Spleen (tissue), 11 donors: Measurements from ENCODE around the gene MANEAL. TPM values are rescaled to one million over a fixed set of nuclear protein-coding genes. Genes with fewer than 3 reads are reported as not detected.

Experiments used
- DNase-seq: peaks from one replicate; pipeline ENCODE4 v3.0.0-alpha.2; 2020
- H3K27ac ChIP-seq, 8 donors: fragments of 200-600 bp; sonication (generic) in 7 of 8; 1 replicate in 4 of 8; 2 replicates in 4 of 8; pipeline versions ENCODE4 v1.5.0 to v1.8.0; 2016 to 2021; ENCODE audit warnings: inconsistent platforms in 4 of 8, mild to moderate bottlenecking in 4 of 8, moderate library complexity in 1 of 8
- H3K27me3 ChIP-seq, 7 donors: fragments of 200-600 bp; sonication (generic) in 6 of 7; replicated peaks in 1 of 7; 1 replicate in 4 of 7; 2 replicates in 3 of 7; pipeline versions ENCODE4 v1.5.0 to v1.8.0; 2016 to 2021; ENCODE audit warnings: inconsistent platforms in 3 of 7, mild to moderate bottlenecking in 1 of 7
- H3K36me3 ChIP-seq, 6 donors: fragments of 200-600 bp; sonication (generic) in 5 of 6; 1 replicate in 4 of 6; 2 replicates in 2 of 6; pipeline versions ENCODE4 v1.5.0 to v1.8.0; 2016 to 2021; ENCODE audit warnings: inconsistent platforms in 2 of 6
- H3K4me1 ChIP-seq, 6 donors: fragments of 200-600 bp; sonication (generic) in 5 of 6; 1 replicate in 3 of 6; 2 replicates in 3 of 6; pipeline versions ENCODE4 v1.5.0 to v1.8.0; 2016 to 2021; ENCODE audit warnings: inconsistent platforms in 3 of 6
- H3K4me3 ChIP-seq, 8 donors: fragments of 200-600 bp; sonication (generic) in 7 of 8; 1 replicate in 4 of 8; 2 replicates in 4 of 8; pipeline versions ENCODE4 v1.5.0 to v1.8.0; 2016 to 2021; ENCODE audit warnings: inconsistent platforms in 4 of 8, mild to moderate bottlenecking in 4 of 8, moderate library complexity in 2 of 8
- H3K9me3 ChIP-seq, 8 donors: fragments of 200-600 bp; sonication (generic) in 7 of 8; 1 replicate in 4 of 8; 2 replicates in 4 of 8; pipeline versions ENCODE4 v1.5.0 to v1.8.0; 2016 to 2021; ENCODE audit warnings: inconsistent platforms in 4 of 8
- POLR2A ChIP-seq, 3 donors: fragments of 450-650 bp; IDR thresholded peaks; one replicate each; pipeline ENCODE4 v1.5.1; 2017; ENCODE audit warnings: antibody characterized with exemption in 3 of 3, mild to moderate bottlenecking in 1 of 3
- POLR2AphosphoS5 ChIP-seq, 3 donors: sonication (generic); formaldehyde crosslinking; IDR thresholded peaks; one replicate each; pipeline ENCODE4 v1.5.1; 2017; ENCODE audit warnings: antibody characterized with exemption in 3 of 3
- WGBS, 5 donors: extraction: QIAGEN DNeasy Blood & Tissue Kit in 3 of 5; methylation state at CpG; one replicate each; pipeline versions ENCODE4 v1.1.5 to v1.1.7; 2013 to 2018; 5-methylcytosine and 5-hydroxymethylcytosine counted together
- intact Hi-C: fragments of 100-400 bp; cut with DNase I; formaldehyde crosslinking; loops from one replicate; pipeline ENCODE4 v1.15.0; 2023; ENCODE audit warnings: low total_unique reads
- polyA plus RNA-seq, 3 donors: library from polyadenylated mRNA; stranded (reverse); fragments of 200-250 nt; gene quantifications; one replicate each; pipeline ENCODE4 v1.2.1, GENCODE V29; 2013
- total RNA-seq, 7 donors: library from RNA; depleted of rRNA in 3 of 7; stranded (reverse); fragments of >200 nt in 3 of 7; fragmentation: NEBNext Ultra II Directional in 4 of 7; extraction: Animal tissue kit (Norgen Biotek cat#: 25700) in 4 of 7; gene quantifications; one replicate each; pipeline versions ENCODE4 v1.1.0 to v1.2.1, GENCODE V29; 2016 to 2021
- TF ChIP-seq, protein P1 (sequence below), 11 experiments: fragments of 200-600 bp in 7 of 11; fragments of 450-650 bp in 4 of 11; sonication (generic) in 4 of 11; IDR thresholded peaks in 8 of 11; conservative IDR thresholded peaks in 3 of 11; 1 replicate in 7 of 11; 2 replicates in 4 of 11; pipeline versions ENCODE4 v1.4.0 to v1.8.0; 2016 to 2021; ENCODE audit warnings: antibody characterized with exemption in 11 of 11, inconsistent platforms in 4 of 11, mild to moderate bottlenecking in 1 of 11
- donor health status: healthy with polysubstance abuse.
- donor health status: DM: no; HTN: no; CAD: no; lungs with moderate emphysema.
- donor health status: DM: no; HTN: no; CAD: no.
- donor health status: Bipolar disorder and iron deficiency.
- donor health status: healthy.
- donor health status: DM: no; HTN: no; CAD: no.
- donor health status: DM: yes; HTN: yes; CAD: no.

Gene MANEAL
- total and polyA plus RNA-seq, 10 donors, result 1.4 to 9.2 (median 2.3) TPM

DNA sequence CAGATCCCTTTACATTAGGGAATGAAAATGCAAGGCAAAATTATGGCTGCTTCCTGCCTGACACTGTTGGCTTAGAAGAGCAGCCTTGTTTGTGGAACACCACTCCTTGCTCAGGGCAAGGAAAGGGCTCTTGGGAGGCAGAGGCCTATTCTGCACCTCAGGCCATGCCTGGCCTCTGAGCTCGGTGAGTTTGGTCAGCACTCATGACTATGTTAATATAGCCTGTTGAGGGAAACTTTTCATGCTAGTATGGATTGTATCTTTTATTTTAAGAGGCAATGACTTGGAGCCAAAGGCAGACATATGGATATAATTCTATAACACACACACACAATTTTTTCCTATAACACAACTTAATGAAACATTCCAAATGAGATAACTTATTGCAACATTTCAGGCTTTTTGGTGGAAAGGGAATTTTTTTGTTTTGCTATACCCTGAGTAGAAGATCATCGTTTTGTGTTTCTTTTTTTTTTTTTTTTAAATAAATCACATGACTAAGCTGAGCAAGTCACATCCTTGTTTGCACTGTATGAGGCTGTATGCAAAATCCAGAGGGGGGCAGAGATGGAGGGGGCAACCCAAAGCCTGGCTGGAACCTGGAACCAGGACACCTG lies 20.0 kb downstream of the MANEAL start:
- Histone ChIP-seq H3K4me3 (no peak overlapping the region), H3K4me1 (peaks cover 9 to 41% (median 24%) of the 10 kb centered on the region in 6 donors), H3K27ac (no peak overlapping the region), H3K9me3 (no peaks in the 10 kb centered on the region), H3K27me3 (no peaks in the 10 kb centered on the region), H3K36me3 (peaks cover 0 to 66% (median 35%) of the 10 kb centered on the region in 6 donors)
- intact Hi-C loops, result no loop called here
- no peak for DNase-seq
- TF ChIP-seq POLR2A (IDR thresholded peaks at IDR 0.05), result no peak
- TF ChIP-seq, protein P1, sequence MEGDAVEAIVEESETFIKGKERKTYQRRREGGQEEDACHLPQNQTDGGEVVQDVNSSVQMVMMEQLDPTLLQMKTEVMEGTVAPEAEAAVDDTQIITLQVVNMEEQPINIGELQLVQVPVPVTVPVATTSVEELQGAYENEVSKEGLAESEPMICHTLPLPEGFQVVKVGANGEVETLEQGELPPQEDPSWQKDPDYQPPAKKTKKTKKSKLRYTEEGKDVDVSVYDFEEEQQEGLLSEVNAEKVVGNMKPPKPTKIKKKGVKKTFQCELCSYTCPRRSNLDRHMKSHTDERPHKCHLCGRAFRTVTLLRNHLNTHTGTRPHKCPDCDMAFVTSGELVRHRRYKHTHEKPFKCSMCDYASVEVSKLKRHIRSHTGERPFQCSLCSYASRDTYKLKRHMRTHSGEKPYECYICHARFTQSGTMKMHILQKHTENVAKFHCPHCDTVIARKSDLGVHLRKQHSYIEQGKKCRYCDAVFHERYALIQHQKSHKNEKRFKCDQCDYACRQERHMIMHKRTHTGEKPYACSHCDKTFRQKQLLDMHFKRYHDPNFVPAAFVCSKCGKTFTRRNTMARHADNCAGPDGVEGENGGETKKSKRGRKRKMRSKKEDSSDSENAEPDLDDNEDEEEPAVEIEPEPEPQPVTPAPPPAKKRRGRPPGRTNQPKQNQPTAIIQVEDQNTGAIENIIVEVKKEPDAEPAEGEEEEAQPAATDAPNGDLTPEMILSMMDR (IDR thresholded peaks at IDR 0.05 in 8 of 11, conservative IDR thresholded peaks at IDR 0.05 in 3 of 11), result no peak
- 84 to 92% (median 88%) methylated on average over 2 of the region's 2 CpGs for WGBS, 5 donors

DNA sequence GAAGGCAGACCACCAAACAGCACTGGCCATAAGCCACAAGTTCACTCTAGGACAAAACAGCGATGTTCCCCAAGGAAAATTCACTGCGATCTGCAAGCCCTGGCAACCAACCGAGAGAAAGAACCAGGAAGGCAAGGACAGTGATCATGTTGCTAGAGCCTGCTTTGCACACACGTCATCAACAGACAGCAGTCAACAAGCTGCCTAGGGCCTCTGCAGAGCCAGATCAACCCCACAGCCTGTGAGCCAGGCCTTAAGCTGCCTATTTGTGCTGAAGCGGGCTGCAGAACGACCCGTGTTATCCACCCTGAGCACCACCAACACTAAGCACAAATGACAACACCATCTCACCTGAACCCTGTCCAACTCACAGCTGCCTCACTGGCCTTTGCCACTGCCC lies 20.6 kb downstream of the MANEAL start:
- Histone ChIP-seq H3K4me1 (peaks cover 3 to 39% (median 18%) of the 10 kb centered on the region in 6 donors), H3K36me3 (peaks cover 0 to 72% (median 39%) of the 10 kb centered on the region in 6 donors), H3K9me3 (no peaks in the 10 kb centered on the region), H3K27me3 (no peaks in the 10 kb centered on the region), H3K4me3 (no peak overlapping the region), H3K27ac (no peak overlapping the region)
- 91 to 97% (median 96%) methylated on average over 7 of the region's 7 CpGs for whole genome bisulfite sequencing, 5 donors
- intact Hi-C loops, result no loop called here
- no peak for DNase-seq
- no peak for TF ChIP-seq POLR2AphosphoS5 (IDR thresholded peaks at IDR 0.05)
- TF ChIP-seq, protein P1 (IDR thresholded peaks at IDR 0.05 in 8 of 11, conservative IDR thresholded peaks at IDR 0.05 in 3 of 11), result no peak
- no peak for TF ChIP-seq POLR2A (IDR thresholded peaks at IDR 0.05)

DNA sequence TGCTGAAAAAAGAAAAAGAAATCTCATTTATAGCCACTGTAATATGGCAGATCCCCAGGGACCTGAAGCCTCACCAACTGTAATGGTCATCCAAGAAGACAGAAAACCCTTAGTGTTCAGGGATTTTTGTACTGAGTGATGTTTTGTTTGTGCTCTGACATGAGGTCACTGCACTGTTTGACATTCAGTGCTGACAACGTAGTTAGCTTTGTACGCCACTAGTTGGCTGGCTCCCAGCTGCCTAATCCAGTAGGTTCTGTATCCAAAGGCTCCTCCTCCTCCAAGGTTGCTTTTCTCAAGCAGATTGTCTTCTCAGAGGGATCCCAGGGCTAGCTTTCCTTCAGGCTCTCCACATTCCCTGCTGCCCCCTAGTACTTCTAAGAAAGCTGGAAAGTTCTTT lies 23.8 kb downstream of the MANEAL start:
- no peak overlapping the region for H3K27ac ChIP-seq
- H3K4me1 ChIP-seq, result peaks cover 0 to 23% (median 2%) of the 10 kb centered on the region in 6 donors
- no peak overlapping the region for H3K4me3 ChIP-seq
- no peaks in the 10 kb centered on the region for H3K27me3 ChIP-seq
- TF ChIP-seq POLR2AphosphoS5 (IDR thresholded peaks at IDR 0.05), result no peak
- no peak for TF ChIP-seq POLR2A (IDR thresholded peaks at IDR 0.05)
- TF ChIP-seq, protein P1 (IDR thresholded peaks at IDR 0.05 in 8 of 11, conservative IDR thresholded peaks at IDR 0.05 in 3 of 11), result no peak
- DNase-seq, result no peak
- peaks cover 0 to 96% (median 63%) of the 10 kb centered on the region in 6 donors for H3K36me3 ChIP-seq
- intact Hi-C loops, result no loop called here
- no peaks in the 10 kb centered on the region for H3K9me3 ChIP-seq
- 52 to 63% (median 62%) methylated on average over 2 of the region's 2 CpGs for WGBS, 5 donors

DNA sequence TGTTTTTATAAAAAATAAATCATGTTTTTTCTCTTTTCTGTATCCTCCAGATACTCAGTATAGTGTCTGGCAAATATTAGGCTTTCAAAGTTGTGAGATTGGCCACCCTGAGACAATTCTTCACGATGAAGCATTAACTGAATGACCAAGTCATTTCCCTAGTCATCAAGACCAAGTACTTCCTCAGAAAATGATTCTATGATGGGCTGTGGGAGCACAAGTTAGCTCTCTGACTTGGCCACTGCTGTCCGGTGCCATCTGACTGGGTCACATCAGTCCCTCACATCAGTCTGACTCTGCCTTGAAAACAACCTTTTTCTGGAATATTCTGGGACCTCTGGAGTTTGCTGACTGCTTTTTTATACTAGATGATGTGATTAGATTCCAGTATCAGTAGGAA lies 27.8 kb downstream of the MANEAL start:
- no peak for DNase-seq
- no peaks in the 10 kb centered on the region for H3K9me3 ChIP-seq
- intact Hi-C loops, result no loop called here
- H3K4me3 ChIP-seq, result no peak overlapping the region
- H3K27ac ChIP-seq, result no peak overlapping the region
- WGBS, 5 donors, result 82 to 94% (median 91%) methylated on average over 2 of the region's 2 CpGs
- H3K36me3 ChIP-seq, result peaks cover 0 to 98% (median 60%) of the 10 kb centered on the region in 6 donors
- H3K4me1 ChIP-seq, result peaks cover 0 to 35% (median 4%) of the 10 kb centered on the region in 6 donors
- TF ChIP-seq, protein P1 (IDR thresholded peaks at IDR 0.05 in 8 of 11, conservative IDR thresholded peaks at IDR 0.05 in 3 of 11), result no peak
- TF ChIP-seq POLR2AphosphoS5 (IDR thresholded peaks at IDR 0.05), result no peak
- no peak for TF ChIP-seq POLR2A (IDR thresholded peaks at IDR 0.05)
- H3K27me3 ChIP-seq, result no peaks in the 10 kb centered on the region
